ENCODE measurements around the gene SGCB. TPM values are rescaled to one million over a fixed set of nuclear protein-coding genes. Genes with fewer than 3 reads are reported as not detected.
"Not testable (repeated sequence)": the region's sequence is repeated elsewhere in the genome, so short reads cannot be mapped to it uniquely, and the experiment has no call there.

SGCB gene
- 0.54 TPM for total RNA-seq

- DNase-seq (ENCODE audit: low read depth in 2 of 3, low spot score in 2 of 3), result peak in 2 of 3 donors; percentile 33 to 53
These were observed at the start of gene SGCB for GRCh38 chr4:52038103-52038912. SGCB (minus strand) TSS chr4:52038299; CDS start chr4:52038259, 40 bp downstream.

GRCh38 chr4:52086425-52086824 is 48.3 kb upstream of the SGCB start:
- DNase-seq (ENCODE audit: low read depth in 2 of 3, low spot score in 2 of 3), result not testable (repeated sequence)

GRCh38 chr4:52081216-52081615 is 43.1 kb upstream of the SGCB start:
- no peak for DNase-seq (ENCODE audit: low read depth in 2 of 3, low spot score in 2 of 3)

GRCh38 chr4:52079659-52080058 is 41.6 kb upstream of the SGCB start:
- no peak for DNase-seq (ENCODE audit: low read depth in 2 of 3, low spot score in 2 of 3)

- no peak for DNase-seq (ENCODE audit: low read depth in 2 of 3, low spot score in 2 of 3)
These were observed 38.6 kb upstream of the SGCB start for GRCh38 chr4:52076731-52077130.

GRCh38 chr4:52071791-52072546 is 33.9 kb upstream of the SGCB start:
- no peak for DNase-seq (ENCODE audit: low read depth in 2 of 3, low spot score in 2 of 3)

- DNase-seq (ENCODE audit: low read depth in 2 of 3, low spot score in 2 of 3), result no peak
These were observed 31.5 kb upstream of the SGCB start for GRCh38 chr4:52069571-52069970.

GRCh38 chr4:52059372-52059771 is 21.3 kb upstream of the SGCB start:
- no peak for DNase-seq (ENCODE audit: low read depth in 2 of 3, low spot score in 2 of 3)

GRCh38 chr4:52058275-52058674 is 20.2 kb upstream of the SGCB start:
- DNase-seq (ENCODE audit: low read depth in 2 of 3, low spot score in 2 of 3), result no peak

GRCh38 chr4:52057196-52057595 is 19.1 kb upstream of the SGCB start:
- DNase-seq (ENCODE audit: low read depth in 2 of 3, low spot score in 2 of 3), result no peak

- no peak for DNase-seq (ENCODE audit: low read depth in 2 of 3, low spot score in 2 of 3)
These were observed 16.2 kb upstream of the SGCB start for GRCh38 chr4:52054254-52054653.

GRCh38 chr4:52052475-52052780 is 14.3 kb upstream of the SGCB start:
- peak in 2 of 3 donors; percentile 16 to 47 for DNase-seq (ENCODE audit: low read depth in 2 of 3, low spot score in 2 of 3)

GRCh38 chr4:52051615-52052474 is 13.7 kb upstream of the SGCB start:
- DNase-seq (ENCODE audit: low read depth in 2 of 3, low spot score in 2 of 3), result peak in 2 of 3 donors; percentile 11 to 23

GRCh38 chr4:52051213-52051614 is 13.1 kb upstream of the SGCB start, which contains the start of gene SPATA18:
SPATA18 (plus strand) TSS chr4:52051304; CDS start chr4:52051705, 401 bp downstream.
- peak in 2 of 3 donors; percentile 9 to 17 for DNase-seq (ENCODE audit: low read depth in 2 of 3, low spot score in 2 of 3)

GRCh38 chr4:52049266-52049665 is 11.2 kb upstream of the SGCB start:
- DNase-seq (ENCODE audit: low read depth in 2 of 3, low spot score in 2 of 3), result no peak

- no peak for DNase-seq (ENCODE audit: low read depth in 2 of 3, low spot score in 2 of 3)
These were observed 6.9 kb upstream of the SGCB start for GRCh38 chr4:52045028-52045427.

- DNase-seq (ENCODE audit: low read depth in 2 of 3, low spot score in 2 of 3), result no peak
These were observed 403 bp downstream of the SGCB start for GRCh38 chr4:52037689-52038102.

GRCh38 chr4:52036886-52037530 is 1.1 kb downstream of the SGCB start:
- DNase-seq (ENCODE audit: low read depth in 2 of 3, low spot score in 2 of 3), result no peak

GRCh38 chr4:52035190-52035589 is 2.9 kb downstream of the SGCB start:
- no peak for DNase-seq (ENCODE audit: low read depth in 2 of 3, low spot score in 2 of 3)

- DNase-seq (ENCODE audit: low read depth in 2 of 3, low spot score in 2 of 3), result no peak
These were observed 6.1 kb downstream of the SGCB start for GRCh38 chr4:52032005-52032404.
